Measurements from ENCODE around the gene AOAH.

GRCh38 chr7:36615852-36616540 lies 108.3 kb downstream of the AOAH start:
- TF ChIP-seq CTCF (IDR thresholded peaks at IDR 0.05) (no peak), POLR2A (IDR thresholded peaks at IDR 0.05) (no peak)
